ENCODE measurements around the gene SELP. TPM values are rescaled to one million over a fixed set of nuclear protein-coding genes. Genes with fewer than 3 reads are reported as not detected.

The SELP gene
- total and polyA plus RNA-seq, 2 of the 8 experiments (the other 6 are each of a cell fraction or from before 2014, with no cell fraction given) = not detected

DNA sequence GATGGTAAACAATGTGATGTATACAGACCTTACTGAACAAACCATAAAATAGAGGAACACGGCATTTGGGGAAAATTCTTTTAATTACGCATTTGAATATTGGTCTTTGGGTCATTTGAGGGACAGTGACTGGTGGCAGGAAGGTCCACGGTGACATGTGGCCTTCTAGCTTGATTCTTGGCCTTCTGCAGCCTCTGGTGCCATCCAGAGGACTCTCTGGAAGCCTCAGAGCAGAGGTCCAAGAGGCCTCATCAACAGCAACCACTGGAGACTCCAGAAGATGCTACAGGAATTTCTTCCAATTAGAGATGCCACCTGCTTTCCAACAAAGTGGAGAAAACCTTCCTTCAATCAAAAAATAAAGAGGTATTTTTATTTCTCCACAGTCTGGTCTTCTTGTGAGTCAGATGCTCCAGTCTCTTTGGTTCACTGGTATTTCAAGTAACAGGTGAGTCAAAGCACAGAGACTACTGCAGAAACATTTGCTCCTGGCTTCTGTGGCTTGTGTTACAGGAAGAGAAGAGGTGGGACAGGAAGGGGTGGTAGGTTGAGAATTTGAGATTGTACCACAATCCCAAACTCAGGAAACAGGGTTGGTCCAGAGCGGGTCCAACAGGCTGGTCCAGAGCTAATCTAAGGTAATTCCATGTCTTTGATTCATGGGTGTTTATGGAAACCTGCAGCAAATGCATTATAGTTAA lies 41.0 kb downstream of the SELP start:
- Histone ChIP-seq H3K9me3 (ENCODE audit: insufficient read depth in 2 of 2, low read depth in 1 of 2, low read length in 1 of 2) (no peaks in the 10 kb centered on the region), H3K23ac (ENCODE audit: insufficient read length) (no peak overlapping the region), H4K20me1 (replicated peaks in 1 of 2; ENCODE audit: control insufficient read depth in 1 of 2, insufficient read depth in 2 of 2, low read length in 2 of 2) (no peaks in the 10 kb centered on the region), H3K27ac (ENCODE audit: low read depth, low read length) (no peak overlapping the region), H3K18ac (ENCODE audit: extremely low read depth, low read length) (no peak overlapping the region), H2BK15ac (ENCODE audit: low read length) (no peak overlapping the region), H3K79me2 (ENCODE audit: control insufficient read depth in 1 of 2, insufficient read depth in 2 of 2, low read length in 2 of 2) (no peaks in the 10 kb centered on the region), H3K4ac (replicated peaks; ENCODE audit: insufficient read length, low read depth, low read length) (no peak overlapping the region), H4K8ac (ENCODE audit: extremely low read depth, insufficient read depth, low read length) (no peak overlapping the region), H2BK20ac (ENCODE audit: low read length) (no peak overlapping the region), H3K4me2 (ENCODE audit: insufficient read depth in 1 of 2, low read depth in 2 of 2, low read length in 2 of 2) (no peak overlapping the region), H3K27me3 (replicated peaks in 1 of 4; ENCODE audit: control insufficient read depth in 3 of 4, extremely low read depth in 1 of 4, insufficient read depth in 3 of 4, low read length in 3 of 4) (no peaks in the 10 kb centered on the region; a peak in 1 of 7 replicates), H3K79me1 (ENCODE audit: low read depth, low read length) (no peaks in the 10 kb centered on the region), H3K23me2 (ENCODE audit: low read depth, low read length) (no peaks in the 10 kb centered on the region), H3K9ac (replicated peaks in 1 of 4; ENCODE audit: extremely low read depth in 1 of 4, low read depth in 3 of 4, low read length in 3 of 4) (no peak overlapping the region), H2BK5ac (ENCODE audit: low read depth, low read length) (no peak overlapping the region), H3K14ac (ENCODE audit: insufficient read length) (no peak overlapping the region), H2AK5ac (ENCODE audit: low read depth, low read length) (no peak overlapping the region), H3K4me3 (ENCODE audit: extremely low read depth in 1 of 4, insufficient read depth in 2 of 4, low read depth in 3 of 4, low read length in 4 of 4) (no peak overlapping the region), H4K91ac (replicated peaks; ENCODE audit: insufficient read length, low read length) (no peak overlapping the region), H2BK120ac (replicated peaks; ENCODE audit: low read depth, low read length) (no peak overlapping the region), H2BK12ac (ENCODE audit: low read depth, low read length) (no peak overlapping the region), H3K36me3 (ENCODE audit: control insufficient read depth in 2 of 4, insufficient read depth in 4 of 4, low read length in 3 of 4) (no peaks in the 10 kb centered on the region), H2AFZ (ENCODE audit: low read length) (no peak overlapping the region), H3K4me1 (replicated peaks in 1 of 4; ENCODE audit: control insufficient read depth in 3 of 4, insufficient read depth in 4 of 4, low read length in 3 of 4) (peaks cover 0 to 2% (median under 1%) of the 10 kb centered on the region in 4 experiments; a peak in 3 of 7 replicates), H3K56ac (replicated peaks; ENCODE audit: insufficient read length, low read depth, low read length) (no peak overlapping the region), H4K5ac (ENCODE audit: insufficient read length, low read depth, low read length) (no peak overlapping the region)
- ChIA-PET POLR2A (ENCODE audit: partially characterized antibody) (no interaction called here), CTCF (ENCODE audit: partially characterized antibody) (no interaction called here)
- 89% methylated on average over 4 of the region's 4 CpGs; no CpG with 5 or more reads in 1 of the 2 experiments for WGBS, 2 experiments (ENCODE audit: extremely low coverage in 1 of 2, insufficient coverage in 1 of 2, insufficient read length in 1 of 2, insufficient replicate concordance in 2 of 2, low coverage in 1 of 2, low lambda C conversion rate in 2 of 2, missing lambda C conversion rate in 1 of 2)
- no peak for TF ChIP-seq CHD1 (IDR thresholded peaks at IDR 0.05; ENCODE audit: low read depth, low read length)
- no peak for TF ChIP-seq BCL11A (IDR thresholded peaks at IDR 0.05; ENCODE audit: low read depth in 2 of 2, low read length in 2 of 2)
- TF ChIP-seq, protein P1, sequence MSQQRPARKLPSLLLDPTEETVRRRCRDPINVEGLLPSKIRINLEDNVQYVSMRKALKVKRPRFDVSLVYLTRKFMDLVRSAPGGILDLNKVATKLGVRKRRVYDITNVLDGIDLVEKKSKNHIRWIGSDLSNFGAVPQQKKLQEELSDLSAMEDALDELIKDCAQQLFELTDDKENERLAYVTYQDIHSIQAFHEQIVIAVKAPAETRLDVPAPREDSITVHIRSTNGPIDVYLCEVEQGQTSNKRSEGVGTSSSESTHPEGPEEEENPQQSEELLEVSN (IDR thresholded peaks at IDR 0.05) = no peak
- no peak for TF ChIP-seq KDM5A (IDR thresholded peaks at IDR 0.05; ENCODE audit: low read length)
- no peak for TF ChIP-seq SIRT6 (IDR thresholded peaks at IDR 0.05; ENCODE audit: low read length)
- TF ChIP-seq CEBPB (IDR thresholded peaks at IDR 0.05; ENCODE audit: low read depth, low read length) = no peak
- peak in 1 of 2 experiments; percentile 5; a peak in 1 of 4 replicates for TF ChIP-seq RAD21 (IDR thresholded peaks at IDR 0.05 in 1 of 2, conservative IDR thresholded peaks at IDR 0.05 in 1 of 2; ENCODE audit: low read depth in 2 of 2, low read length in 2 of 2)
- DNase-seq (ENCODE audit: low read depth in 1 of 2, low spot score in 2 of 2) (no peak), FAIRE-seq (no peak)
